HepG2 (cell line): ENCODE measurements around the gene INTS6. TPM values are rescaled to one million over a fixed set of nuclear protein-coding genes. Genes with fewer than 3 reads are reported as not detected.

Experiments
- AHDC1 ChIP-seq: sonication (generic); formaldehyde crosslinking; IDR thresholded peaks from 2 replicates; pipeline ENCODE4 v1.5.1; 2020; ENCODE audit warnings: mild to moderate bottlenecking, missing genetic modification reagents, borderline replicate concordance
- ARID3A ChIP-seq: IDR thresholded peaks from 2 replicates; pipeline ENCODE4 v1.6.1; 2012; ENCODE audit warnings: low read depth, low read length, improper control_type of control experiment
- ELF4 ChIP-seq: sonication (generic); formaldehyde crosslinking; IDR thresholded peaks from 2 replicates; pipeline ENCODE4 v1.5.0; 2020; ENCODE audit warnings: missing genetic modification reagents, mild to moderate bottlenecking, moderate library complexity, borderline replicate concordance
- PHF8 ChIP-seq: sonication (generic); formaldehyde crosslinking; IDR thresholded peaks from 2 replicates; pipeline ENCODE4 v1.5.0; 2020; ENCODE audit warnings: missing genetic modification reagents
- RBM39 ChIP-seq: fragments of 200-400 bp; formaldehyde crosslinking; IDR thresholded peaks from one replicate; pipeline ENCODE4 v1.6.1; 2018; ENCODE audit warnings: antibody characterized with exemption, mild to moderate bottlenecking, low read depth, low read length; ENCODE audit not compliant: poor library complexity, severe bottlenecking
- SPEN ChIP-seq: sonication (generic); formaldehyde crosslinking; IDR thresholded peaks from 2 replicates; pipeline ENCODE4 v1.5.1; 2020; ENCODE audit warnings: low read depth, mild to moderate bottlenecking, missing genetic modification reagents
- TSC22D2 ChIP-seq: sonication (generic); formaldehyde crosslinking; IDR thresholded peaks from 2 replicates; pipeline ENCODE4 v1.5.1; 2020; ENCODE audit warnings: missing genetic modification reagents, mild to moderate bottlenecking, borderline replicate concordance
- ZFP91 ChIP-seq: sonication (generic); formaldehyde crosslinking; IDR thresholded peaks from 2 replicates; pipeline ENCODE4 v1.9.0; 2022; ENCODE audit warnings: missing genetic modification reagents, mild to moderate bottlenecking, borderline replicate concordance
- ZNF251 ChIP-seq: sonication (generic); formaldehyde crosslinking; IDR thresholded peaks from 2 replicates; pipeline ENCODE4 v1.9.0; 2021; ENCODE audit warnings: mild to moderate bottlenecking, missing genetic modification reagents
- ZNF431 ChIP-seq: sonication (generic); formaldehyde crosslinking; IDR thresholded peaks from 2 replicates; pipeline ENCODE4 v1.9.0; 2022; ENCODE audit warnings: missing genetic modification reagents, low read depth, mild to moderate bottlenecking, borderline replicate concordance
- ZNF687 ChIP-seq: sonication (generic); formaldehyde crosslinking; IDR thresholded peaks from 2 replicates; pipeline ENCODE4 v1.5.1; 2020; ENCODE audit warnings: mild to moderate bottlenecking, missing genetic modification reagents, moderate library complexity
- ZNF784 ChIP-seq: sonication (generic); formaldehyde crosslinking; IDR thresholded peaks from 2 replicates; pipeline ENCODE4 v1.5.1; 2020; ENCODE audit warnings: missing genetic modification reagents, mild to moderate bottlenecking, borderline replicate concordance
- polyA plus RNA-seq, 8 experiments: library from polyadenylated mRNA; depleted of rRNA in 3 of 8; stranded (reverse) in 7 of 8; unstranded in 1 of 8; fragments of >200 nt; fragmentation: Illumina TruSeq in 4 of 8; extraction: Trizol in 4 of 8; gene quantifications; 2 replicates each; pipeline versions ENCODE4 v1.2.1 to v1.2.3, GENCODE V29; 2011 to 2016; ENCODE audit warnings: low read depth in 4 of 8, missing spikeins in 1 of 8, mixed read lengths in 1 of 8; ENCODE audit not compliant: insufficient read depth in 1 of 8
- total RNA-seq, 5 experiments: library from RNA; depleted of rRNA; stranded (reverse); fragments of >200 nt; fragmentation: Illumina TruSeq; extraction: Trizol; gene quantifications; 2 replicates each; pipeline ENCODE4 v1.2.3, GENCODE V29; 2016; ENCODE audit warnings: low read depth in 1 of 5

INTS6 gene
- total and polyA plus RNA-seq, 2 of the 13 experiments (the other 11 are each of a cell fraction or from before 2014, with no cell fraction given): 27.9 to 38.4 TPM

GRCh38 chr13:51451467-51452360 lies 1.1 kb downstream of the INTS6 start (continued):
- TF ChIP-seq RBM39: peak; percentile 50
- no peak for TF ChIP-seq AHDC1
- TF ChIP-seq PHF8 (CRISPR knock-in tag): peak; percentile 35; the same call in 1 of the 2 replicates
- no peak for TF ChIP-seq TSC22D2 (CRISPR knock-in tag)
- peak; percentile 72 for TF ChIP-seq ZNF687
- TF ChIP-seq ELF4: no peak
- TF ChIP-seq ARID3A: no peak
- no peak for TF ChIP-seq ZNF251 (CRISPR knock-in tag)
- no peak; the same call in 1 of the 2 replicates for TF ChIP-seq ZNF784 (CRISPR knock-in tag)
- no peak for TF ChIP-seq ZNF431 (CRISPR knock-in tag)
- peak; percentile 94 for TF ChIP-seq ZFP91 (CRISPR knock-in tag)
- 0 out of 2 replicates have a peak, but pooled peaks have one; percentile 13 for TF ChIP-seq SPEN (CRISPR knock-in tag)
